Progenitor cell of endocrine pancreas (in vitro differentiated cells): ENCODE results near the gene TRAF2. TPM values are rescaled to one million over a fixed set of nuclear protein-coding genes. Genes with fewer than 3 reads are reported as not detected.

Experiments used
- DNase-seq: peaks from one replicate; pipeline ENCODE4 v3.0.0; 2021; ENCODE audit warnings: low spot score; ENCODE audit not compliant: unreplicated experiment
- H3K27ac Mint-ChIP-seq: 2 replicates; pipeline ENCODE4 v1.8.0; 2021; ENCODE audit warnings: mild to moderate bottlenecking, moderate library complexity, mixed read lengths
- H3K27me3 Mint-ChIP-seq: 2 replicates; pipeline ENCODE4 v1.8.0; 2021; ENCODE audit warnings: mixed read lengths
- H3K36me3 Mint-ChIP-seq: 2 replicates; pipeline ENCODE4 v1.8.0; 2022; ENCODE audit warnings: mixed read lengths; ENCODE audit not compliant: insufficient read depth
- H3K4me1 Mint-ChIP-seq: 2 replicates; pipeline ENCODE4 v1.8.0; 2021; ENCODE audit warnings: low read depth, mixed read lengths
- H3K4me3 Mint-ChIP-seq: 2 replicates; pipeline ENCODE4 v1.8.0; 2021; ENCODE audit warnings: low read depth, mild to moderate bottlenecking, moderate library complexity, mixed read lengths
- H3K9me3 Mint-ChIP-seq: 2 replicates; pipeline ENCODE4 v1.8.0; 2021; ENCODE audit warnings: low read depth, mixed read lengths
- total RNA-seq: library from RNA; stranded (reverse); gene quantifications from 2 replicates; pipeline ENCODE4 v1.2.1, GENCODE V29; 2021
- TF ChIP-seq, protein P1 (sequence below): fragments of 200-600 bp; sonication (generic); IDR thresholded peaks from one replicate; pipeline ENCODE4 v1.5.0; 2021; ENCODE audit warnings: antibody characterized with exemption, mild to moderate bottlenecking; ENCODE audit not compliant: unreplicated experiment

Gene TRAF2
- total RNA-seq, 1 donor from 2014 or later, result 23.4 TPM

GRCh38 chr9:136952321-136952850 lies 66.1 kb downstream of the TRAF2 start:
- no peak overlapping the region for H3K4me3 Mint-ChIP-seq
- H3K4me1 Mint-ChIP-seq, result peaks cover 2% of the 10 kb centered on the region
- no peaks in the 10 kb centered on the region for H3K27me3 Mint-ChIP-seq
- DNase-seq, result no peak
- TF ChIP-seq, protein P1, sequence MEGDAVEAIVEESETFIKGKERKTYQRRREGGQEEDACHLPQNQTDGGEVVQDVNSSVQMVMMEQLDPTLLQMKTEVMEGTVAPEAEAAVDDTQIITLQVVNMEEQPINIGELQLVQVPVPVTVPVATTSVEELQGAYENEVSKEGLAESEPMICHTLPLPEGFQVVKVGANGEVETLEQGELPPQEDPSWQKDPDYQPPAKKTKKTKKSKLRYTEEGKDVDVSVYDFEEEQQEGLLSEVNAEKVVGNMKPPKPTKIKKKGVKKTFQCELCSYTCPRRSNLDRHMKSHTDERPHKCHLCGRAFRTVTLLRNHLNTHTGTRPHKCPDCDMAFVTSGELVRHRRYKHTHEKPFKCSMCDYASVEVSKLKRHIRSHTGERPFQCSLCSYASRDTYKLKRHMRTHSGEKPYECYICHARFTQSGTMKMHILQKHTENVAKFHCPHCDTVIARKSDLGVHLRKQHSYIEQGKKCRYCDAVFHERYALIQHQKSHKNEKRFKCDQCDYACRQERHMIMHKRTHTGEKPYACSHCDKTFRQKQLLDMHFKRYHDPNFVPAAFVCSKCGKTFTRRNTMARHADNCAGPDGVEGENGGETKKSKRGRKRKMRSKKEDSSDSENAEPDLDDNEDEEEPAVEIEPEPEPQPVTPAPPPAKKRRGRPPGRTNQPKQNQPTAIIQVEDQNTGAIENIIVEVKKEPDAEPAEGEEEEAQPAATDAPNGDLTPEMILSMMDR, result no peak
- H3K9me3 Mint-ChIP-seq, result peaks cover 7% of the 10 kb centered on the region
- H3K27ac Mint-ChIP-seq, result no peak overlapping the region
- no peaks in the 10 kb centered on the region for H3K36me3 Mint-ChIP-seq

GRCh38 chr9:136952876-136953770 lies 66.8 kb downstream of the TRAF2 start:
- Mint-ChIP-seq H3K4me3 (no peak overlapping the region), H3K36me3 (no peaks in the 10 kb centered on the region), H3K27ac (no peak overlapping the region), H3K27me3 (no peaks in the 10 kb centered on the region), H3K9me3 (peaks cover 7% of the 10 kb centered on the region), H3K4me1 (peaks cover under 1% of the 10 kb centered on the region)
- TF ChIP-seq, protein P1, result no peak
- DNase-seq, result no peak

DNA sequence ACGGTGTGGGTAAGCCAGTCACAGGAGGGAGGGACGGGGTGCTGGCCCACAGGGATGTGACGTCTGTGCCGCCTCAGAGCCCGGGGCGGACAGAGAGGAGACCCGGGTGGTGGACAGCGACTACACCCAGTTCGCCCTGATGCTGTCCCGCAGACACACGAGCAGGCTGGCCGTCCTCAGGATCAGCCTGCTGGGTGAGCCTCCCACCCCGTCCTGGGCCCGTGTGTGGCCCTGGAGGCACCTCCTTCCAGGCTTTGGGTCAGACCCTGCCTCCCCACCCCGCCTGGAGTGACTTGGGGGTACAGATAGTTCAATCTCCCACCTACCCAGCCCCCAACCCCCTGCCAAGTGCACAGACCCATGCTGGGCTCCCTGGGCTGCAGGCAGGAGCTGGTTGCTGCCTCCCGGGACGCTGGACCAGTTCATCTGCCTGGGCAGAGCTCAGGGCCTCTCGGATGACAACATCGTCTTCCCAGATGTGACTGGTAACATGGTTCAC lies 67.5 kb downstream of the TRAF2 start:
- no peak overlapping the region for H3K4me3 Mint-ChIP-seq
- H3K9me3 Mint-ChIP-seq, result peaks cover 7% of the 10 kb centered on the region
- no peak overlapping the region for H3K27ac Mint-ChIP-seq
- TF ChIP-seq, protein P1, result no peak
- H3K27me3 Mint-ChIP-seq, result no peaks in the 10 kb centered on the region
- no peaks in the 10 kb centered on the region for H3K4me1 Mint-ChIP-seq
- no peaks in the 10 kb centered on the region for H3K36me3 Mint-ChIP-seq
- DNase-seq, result no peak

DNA sequence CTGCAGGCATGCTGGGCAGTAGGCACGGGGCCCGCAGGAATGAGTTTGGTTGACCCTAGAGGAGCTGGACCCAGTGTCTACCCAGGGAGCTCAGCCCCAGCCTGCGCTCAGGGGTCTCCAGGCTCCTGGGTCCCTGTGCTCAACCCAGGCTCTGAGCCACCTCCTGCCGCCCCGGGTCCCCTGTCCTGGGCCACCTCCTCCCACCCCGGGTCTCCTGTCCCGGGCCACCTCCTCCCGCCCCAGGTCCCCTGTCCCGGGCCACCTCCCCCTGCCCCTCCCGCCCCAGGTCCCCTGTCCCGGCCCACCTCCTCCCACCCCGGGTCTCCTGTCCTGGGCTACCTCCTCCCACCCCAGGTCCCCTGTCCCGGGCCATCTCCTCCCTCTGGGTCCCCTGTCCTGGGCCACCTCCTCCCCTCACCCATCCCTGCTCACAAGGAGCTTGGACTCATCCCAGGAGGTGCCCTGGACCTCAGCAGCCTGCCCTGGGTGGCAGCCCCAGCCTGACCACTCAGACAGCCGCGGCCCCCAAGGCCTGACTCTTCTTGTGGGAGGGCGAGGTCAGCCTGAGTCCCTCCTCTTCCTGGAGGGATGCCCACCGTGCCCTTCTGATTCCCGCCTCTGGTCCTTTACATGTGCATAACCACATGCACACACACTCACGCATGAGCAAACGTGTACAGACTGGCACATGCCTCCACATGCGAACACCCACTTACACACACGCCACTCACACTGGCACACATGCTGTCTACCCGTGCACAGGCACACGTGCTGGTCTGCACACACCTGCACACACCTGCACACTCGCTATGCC lies 68.2 kb downstream of the TRAF2 start:
- Mint-ChIP-seq H3K4me3 (no peak overlapping the region), H3K27ac (no peak overlapping the region), H3K4me1 (no peaks in the 10 kb centered on the region), H3K36me3 (no peaks in the 10 kb centered on the region), H3K27me3 (no peaks in the 10 kb centered on the region), H3K9me3 (peaks cover 7% of the 10 kb centered on the region)
- no peak for DNase-seq
- TF ChIP-seq, protein P1, result no peak
